NT2/D1 (cell line): ENCODE measurements around the gene BAZ1A.

ENCODE experiments used
- DNase-seq: peaks from one replicate; pipeline ENCODE4 v3.0.0-alpha.2; 2011; ENCODE audit warnings: low read depth, low spot score
- H3K27me3 ChIP-seq: 2 replicates; pipeline ENCODE4 v1.6.0; 2011; ENCODE audit warnings: mild to moderate bottlenecking; ENCODE audit not compliant: insufficient read length, insufficient read depth
- H3K36me3 ChIP-seq: 2 replicates; pipeline ENCODE4 v1.6.1; 2011; ENCODE audit warnings: mild to moderate bottlenecking, low read length, mixed read lengths; ENCODE audit not compliant: insufficient read depth, insufficient read length
- H3K4me1 ChIP-seq: 2 replicates; pipeline ENCODE4 v1.5.1; 2011; ENCODE audit not compliant: insufficient read depth, insufficient read length
- H3K4me3 ChIP-seq: 2 replicates; pipeline ENCODE4 v1.5.1; 2011; ENCODE audit warnings: low read depth; ENCODE audit not compliant: insufficient read length
- H3K9ac ChIP-seq: 2 replicates; pipeline ENCODE4 v1.6.0; 2011; ENCODE audit warnings: low read depth; ENCODE audit not compliant: insufficient read length
- H3K9me3 ChIP-seq: 2 replicates; pipeline ENCODE4 v1.5.1; 2011; ENCODE audit warnings: mild to moderate bottlenecking, low read length; ENCODE audit not compliant: insufficient read depth
- SUZ12 ChIP-seq: IDR thresholded peaks from 2 replicates; pipeline ENCODE4 v1.6.1; 2011; ENCODE audit not compliant: insufficient read length, insufficient read depth; ENCODE audit errors: extremely low read depth
- YY1 ChIP-seq: IDR thresholded peaks from 2 replicates; pipeline ENCODE4 v1.6.1; 2011; ENCODE audit not compliant: insufficient read length, insufficient read depth
- ZNF274 ChIP-seq: IDR thresholded peaks from 2 replicates; pipeline ENCODE4 v1.6.1; 2011; ENCODE audit warnings: mild to moderate bottlenecking, low read depth, low read length

BAZ1A gene

GRCh38 chr14:34845869-34846268 lies 29.3 kb downstream of the BAZ1A start:
- no peak for TF ChIP-seq YY1
- TF ChIP-seq SUZ12, result no peak
- TF ChIP-seq ZNF274, result no peak
- H3K9me3 ChIP-seq, result no peaks in the 10 kb centered on the region

GRCh38 chr14:34843011-34843554 lies 32.1 kb downstream of the BAZ1A start:
- DNase-seq, result no peak
- Histone ChIP-seq H3K9ac (no peak overlapping the region), H3K27me3 (no peaks in the 10 kb centered on the region), H3K9me3 (no peaks in the 10 kb centered on the region), H3K4me1 (no peaks in the 10 kb centered on the region), H3K4me3 (no peak overlapping the region), H3K36me3 (peaks cover 7% of the 10 kb centered on the region)
- TF ChIP-seq ZNF274, result no peak
- TF ChIP-seq YY1, result no peak
- no peak for TF ChIP-seq SUZ12

More at GRCh38 chr14:34845869-34846268, 29.3 kb downstream of the BAZ1A start:
- no peak overlapping the region for H3K9ac ChIP-seq
- H3K4me3 ChIP-seq, result no peak overlapping the region
- no peaks in the 10 kb centered on the region for H3K27me3 ChIP-seq
- H3K4me1 ChIP-seq, result no peaks in the 10 kb centered on the region
- DNase-seq, result no peak
- peaks cover 5% of the 10 kb centered on the region for H3K36me3 ChIP-seq

DNA sequence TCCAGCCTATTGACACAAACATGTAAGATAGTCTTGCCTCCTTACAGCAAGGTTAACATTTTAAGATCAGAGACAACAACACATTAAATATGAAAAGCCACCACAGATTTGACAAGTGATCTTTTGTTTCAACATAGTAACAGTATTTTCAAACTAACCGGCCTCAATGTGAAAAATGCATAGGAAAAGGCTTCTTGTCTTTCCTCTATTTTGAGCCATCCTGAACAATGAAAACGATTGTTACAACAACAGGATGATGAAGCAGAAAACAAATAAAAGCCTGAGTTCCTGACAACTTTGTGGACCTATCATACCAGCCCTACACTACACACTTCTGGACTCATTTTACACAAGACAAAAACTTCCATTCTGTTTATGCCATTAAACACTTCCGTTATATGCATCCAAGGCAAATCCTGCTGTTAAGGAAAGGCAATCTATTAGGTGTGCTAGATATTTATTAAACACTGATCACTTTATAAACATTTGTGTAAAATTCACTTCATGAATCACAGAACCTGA lies 37.3 kb downstream of the BAZ1A start:
- no peak for TF ChIP-seq SUZ12
- TF ChIP-seq ZNF274, result no peak
- no peak for TF ChIP-seq YY1
- no peak for DNase-seq
- Histone ChIP-seq H3K9me3 (no peaks in the 10 kb centered on the region), H3K9ac (no peak overlapping the region), H3K36me3 (peaks cover 4% of the 10 kb centered on the region), H3K27me3 (no peaks in the 10 kb centered on the region), H3K4me3 (no peak overlapping the region), H3K4me1 (no peaks in the 10 kb centered on the region)

GRCh38 chr14:34835312-34835711 lies 39.8 kb downstream of the BAZ1A start:
- DNase-seq, result no peak
- Histone ChIP-seq H3K4me1 (no peaks in the 10 kb centered on the region), H3K9me3 (no peaks in the 10 kb centered on the region), H3K36me3 (peaks cover 4% of the 10 kb centered on the region), H3K4me3 (no peak overlapping the region), H3K27me3 (no peaks in the 10 kb centered on the region), H3K9ac (no peak overlapping the region)
- TF ChIP-seq SUZ12, result no peak
- TF ChIP-seq YY1, result no peak

DNA sequence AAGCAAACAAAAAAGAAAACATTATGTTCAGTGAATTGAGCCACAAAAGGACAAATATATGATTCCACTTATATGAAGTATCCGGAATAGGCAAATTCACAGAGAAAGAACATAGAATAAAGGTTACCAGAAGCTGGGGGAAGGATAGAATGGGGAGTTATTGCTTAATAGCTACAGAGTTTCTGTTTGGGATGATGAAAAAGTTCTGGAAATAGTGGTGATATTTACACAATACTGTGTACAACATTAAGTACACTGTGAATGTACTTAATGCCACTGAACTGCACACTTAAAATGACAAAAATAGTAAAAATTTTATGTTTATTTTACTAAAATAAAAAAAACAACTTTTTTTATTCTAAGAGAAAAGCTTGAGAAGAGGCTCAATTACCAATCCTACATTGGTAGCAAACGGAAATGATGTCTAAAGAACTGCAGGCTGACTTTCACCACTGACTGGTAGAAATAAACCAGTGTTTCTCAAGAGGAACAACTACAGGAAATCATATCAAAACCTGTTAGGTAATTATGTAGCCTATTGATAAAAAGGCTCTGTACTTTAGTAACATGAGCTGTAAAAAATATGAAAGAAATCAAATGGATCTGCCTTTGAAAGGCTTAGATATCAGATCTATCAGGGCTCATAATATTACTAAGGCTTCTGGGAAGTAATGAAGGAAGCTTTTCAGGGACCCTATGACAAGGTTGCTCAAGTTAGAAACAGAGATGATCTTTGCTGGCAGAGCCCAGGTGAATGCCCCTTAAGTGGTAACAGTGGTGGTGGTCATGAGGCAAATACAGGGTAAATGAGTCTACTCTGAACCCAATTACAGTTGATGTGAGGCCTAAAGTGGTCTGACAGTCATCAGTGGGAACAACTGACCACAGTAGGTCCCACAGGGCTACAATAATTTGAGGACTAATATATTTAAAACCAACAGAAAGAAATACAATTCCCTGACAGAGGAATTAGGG lies 41.3 kb downstream of the BAZ1A start:
- peaks cover under 1% of the 10 kb centered on the region for H3K36me3 ChIP-seq
- no peak overlapping the region for H3K9ac ChIP-seq
- H3K27me3 ChIP-seq, result no peaks in the 10 kb centered on the region
- no peak for TF ChIP-seq ZNF274
- no peak for TF ChIP-seq YY1
- TF ChIP-seq SUZ12, result no peak
- no peak overlapping the region for H3K4me3 ChIP-seq
- H3K4me1 ChIP-seq, result no peaks in the 10 kb centered on the region
- H3K9me3 ChIP-seq, result no peaks in the 10 kb centered on the region
- DNase-seq, result no peak

- Histone ChIP-seq H3K36me3 (peaks cover 3% of the 10 kb centered on the region), H3K4me1 (no peaks in the 10 kb centered on the region), H3K27me3 (no peaks in the 10 kb centered on the region), H3K9me3 (no peaks in the 10 kb centered on the region), H3K9ac (no peak overlapping the region), H3K4me3 (no peak overlapping the region)
- TF ChIP-seq SUZ12 (no peak), YY1 (no peak)
- DNase-seq, result no peak
Measured at GRCh38 chr14:34826661-34827060, 48.5 kb downstream of the BAZ1A start.

DNA sequence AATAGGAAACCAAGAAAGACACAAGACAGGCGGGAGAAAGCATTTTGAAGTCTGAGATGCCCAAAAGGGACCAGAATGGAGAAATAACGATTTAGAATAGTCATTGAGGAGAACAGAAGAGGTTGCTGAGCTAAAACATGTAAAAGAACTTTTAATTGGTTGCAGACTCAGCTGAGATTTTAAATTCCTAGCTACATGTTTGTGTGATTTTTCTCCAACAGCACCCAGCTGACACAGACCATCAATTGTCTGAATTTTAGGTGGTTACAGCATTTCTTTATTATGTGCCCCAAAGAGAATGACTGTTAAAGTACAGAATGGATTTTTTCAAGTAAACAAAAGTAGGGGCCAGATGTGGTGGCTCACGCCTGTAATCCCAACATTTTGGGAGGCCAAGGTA lies 50.3 kb downstream of the BAZ1A start:
- H3K9ac ChIP-seq, result no peak overlapping the region
- H3K9me3 ChIP-seq, result no peaks in the 10 kb centered on the region
- H3K4me1 ChIP-seq, result no peaks in the 10 kb centered on the region
- DNase-seq, result no peak
- no peaks in the 10 kb centered on the region for H3K27me3 ChIP-seq
- no peak overlapping the region for H3K4me3 ChIP-seq
- TF ChIP-seq YY1 (no peak), ZNF274 (no peak), SUZ12 (no peak)
- H3K36me3 ChIP-seq, result peaks cover 3% of the 10 kb centered on the region
